ENCODE data around the gene EPM2A. TPM values are rescaled to one million over a fixed set of nuclear protein-coding genes. Genes with fewer than 3 reads are reported as not detected.
A peak's percentile ranks its signal among the peaks of the same experiment; 100 is the strongest.

The EPM2A gene
- total RNA-seq, 1 experiment from 2014 or later = 4.7 TPM

DNA sequence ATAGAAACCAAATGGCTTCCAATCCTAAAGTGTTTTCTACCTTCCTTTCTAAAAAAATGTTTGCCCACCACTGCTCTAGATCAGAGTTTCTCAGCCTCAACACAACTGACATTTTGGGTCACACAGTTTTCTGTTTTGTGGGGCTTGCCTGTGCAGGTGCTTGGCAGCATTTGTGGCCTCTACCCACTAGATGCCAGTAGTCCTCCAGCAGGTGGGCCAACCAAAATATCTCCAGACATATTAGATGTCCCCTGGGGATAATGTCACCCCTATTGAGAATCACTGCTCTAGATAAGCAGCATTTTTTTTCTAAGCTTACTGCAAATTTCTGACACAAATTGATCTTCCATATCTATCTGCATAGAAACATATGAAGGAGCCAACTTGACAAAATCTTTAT, 26.3 kb upstream of the EPM2A start:
- no TSS peak for BruUV-seq (replicated peaks)
- H3K4me3 ChIP-seq = no peak overlapping the region
- H3K4me2 ChIP-seq = no peak overlapping the region
- H3K27ac ChIP-seq = no peak overlapping the region
- TF ChIP-seq CTCF (conservative IDR thresholded peaks at IDR 0.05) (no peak), EZH2 (IDR thresholded peaks at IDR 0.05; ENCODE audit: low read depth) (no peak)
- ChIA-PET POLR2A (ENCODE audit: unreplicated experiment) (no interaction called here), CTCF (no interaction called here)
- H3K9me2 ChIP-seq (ENCODE audit: insufficient read depth) = peaks cover 5% of the 10 kb centered on the region; the same call in 1 of the 2 replicates
- no peaks in the 10 kb centered on the region; the same call in 1 of the 2 replicates for H3F3A ChIP-seq (ENCODE audit: insufficient read depth, low read depth)
- intact Hi-C loops (cut with micrococcal nuclease; ENCODE audit: unreplicated experiment) = no loop called here
- no peaks in the 10 kb centered on the region for H3K4me1 ChIP-seq (replicated peaks; ENCODE audit: insufficient read depth)
- H3K27me3 ChIP-seq (ENCODE audit: insufficient read depth, low read depth) = no peaks in the 10 kb centered on the region
- no peaks in the 10 kb centered on the region for H3K9me3 ChIP-seq (ENCODE audit: insufficient read depth, low read depth)
- no peaks in the 10 kb centered on the region for H3K36me3 ChIP-seq (ENCODE audit: low read depth)
- no peaks in the 10 kb centered on the region for H3K79me2 ChIP-seq (ENCODE audit: low read depth)
- H4K20me1 ChIP-seq (ENCODE audit: insufficient read depth) = no peaks in the 10 kb centered on the region
- H2AFZ ChIP-seq = no peak overlapping the region
- DNase-seq = no peak

DNA sequence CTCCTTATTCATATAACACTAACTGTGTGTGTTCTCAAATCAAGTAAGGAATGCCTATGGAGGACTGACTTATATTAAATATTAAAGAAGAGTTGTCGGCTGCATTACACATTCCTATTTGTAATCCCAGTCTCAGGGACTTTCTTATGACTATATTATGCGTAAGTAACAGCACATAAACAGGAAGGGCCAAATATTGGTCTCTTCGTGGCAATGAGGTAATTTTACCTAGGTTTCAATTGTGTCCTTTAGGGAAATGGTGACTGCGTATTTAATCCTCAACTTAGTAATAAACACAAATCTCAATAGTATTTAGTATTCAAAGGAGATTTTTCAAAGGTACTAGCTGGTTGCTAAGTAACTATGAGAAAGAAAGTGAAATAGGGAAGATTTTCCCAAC, 22.8 kb upstream of the EPM2A start:
- H3K9me3 ChIP-seq (ENCODE audit: insufficient read depth, low read depth) = no peaks in the 10 kb centered on the region
- no peak for DNase-seq
- POLR2A ChIA-PET (ENCODE audit: unreplicated experiment) = no interaction called here

GRCh38 chr6:145756170-145756662, 20.9 kb upstream of the EPM2A start:
- Histone ChIP-seq H3K27ac (no peak overlapping the region), H3K36me3 (ENCODE audit: low read depth) (no peaks in the 10 kb centered on the region), H3K27me3 (ENCODE audit: insufficient read depth, low read depth) (no peaks in the 10 kb centered on the region), H3K79me2 (ENCODE audit: low read depth) (no peaks in the 10 kb centered on the region), H3K9me2 (ENCODE audit: insufficient read depth) (peaks cover 3% of the 10 kb centered on the region; the same call in 1 of the 2 replicates), H2AFZ (no peak overlapping the region), H3K4me2 (no peak overlapping the region), H4K20me1 (ENCODE audit: insufficient read depth) (no peaks in the 10 kb centered on the region), H3F3A (ENCODE audit: insufficient read depth, low read depth) (peaks cover 4% of the 10 kb centered on the region), H3K4me1 (replicated peaks; ENCODE audit: insufficient read depth) (peaks cover 4% of the 10 kb centered on the region), H3K4me3 (no peak overlapping the region), H3K9me3 (ENCODE audit: insufficient read depth, low read depth) (no peaks in the 10 kb centered on the region)
- ChIA-PET CTCF (no interaction called here), POLR2A (ENCODE audit: unreplicated experiment) (no interaction called here)
- TF ChIP-seq CTCF (conservative IDR thresholded peaks at IDR 0.05) (no peak), EZH2 (IDR thresholded peaks at IDR 0.05; ENCODE audit: low read depth) (no peak)
- intact Hi-C loops (cut with micrococcal nuclease; ENCODE audit: unreplicated experiment) = no loop called here
- no TSS peak for BruUV-seq (replicated peaks)
- DNase-seq = peak; percentile 61 to 66

More for the DNA sequence above, 22.8 kb upstream of the EPM2A start:
- no peak overlapping the region for H3K27ac ChIP-seq
- peaks cover 4% of the 10 kb centered on the region for H3K4me1 ChIP-seq (replicated peaks; ENCODE audit: insufficient read depth)
- H2AFZ ChIP-seq = no peak overlapping the region
- intact Hi-C loops (cut with micrococcal nuclease; ENCODE audit: unreplicated experiment) = no loop called here
- no peaks in the 10 kb centered on the region for H4K20me1 ChIP-seq (ENCODE audit: insufficient read depth)
- no peak overlapping the region for H3K4me2 ChIP-seq
- H3K27me3 ChIP-seq (ENCODE audit: insufficient read depth, low read depth) = no peaks in the 10 kb centered on the region
- peaks cover 5% of the 10 kb centered on the region; the same call in 1 of the 2 replicates for H3K9me2 ChIP-seq (ENCODE audit: insufficient read depth)
- H3K4me3 ChIP-seq = no peak overlapping the region
- BruUV-seq (replicated peaks) = no TSS peak
- no peaks in the 10 kb centered on the region for H3K79me2 ChIP-seq (ENCODE audit: low read depth)
- H3F3A ChIP-seq (ENCODE audit: insufficient read depth, low read depth) = peaks cover 4% of the 10 kb centered on the region
- TF ChIP-seq CTCF (conservative IDR thresholded peaks at IDR 0.05) (no peak), EZH2 (IDR thresholded peaks at IDR 0.05; ENCODE audit: low read depth) (no peak)
- CTCF ChIA-PET = interaction anchor here (0.6 kb wide), 1 partner anchor 185 kb away, joined by 3 read pairs; no protein-coding TSS in a partner anchor
- no peaks in the 10 kb centered on the region for H3K36me3 ChIP-seq (ENCODE audit: low read depth)
